Measurements from ENCODE around the gene NUDT16L1.

DNA sequence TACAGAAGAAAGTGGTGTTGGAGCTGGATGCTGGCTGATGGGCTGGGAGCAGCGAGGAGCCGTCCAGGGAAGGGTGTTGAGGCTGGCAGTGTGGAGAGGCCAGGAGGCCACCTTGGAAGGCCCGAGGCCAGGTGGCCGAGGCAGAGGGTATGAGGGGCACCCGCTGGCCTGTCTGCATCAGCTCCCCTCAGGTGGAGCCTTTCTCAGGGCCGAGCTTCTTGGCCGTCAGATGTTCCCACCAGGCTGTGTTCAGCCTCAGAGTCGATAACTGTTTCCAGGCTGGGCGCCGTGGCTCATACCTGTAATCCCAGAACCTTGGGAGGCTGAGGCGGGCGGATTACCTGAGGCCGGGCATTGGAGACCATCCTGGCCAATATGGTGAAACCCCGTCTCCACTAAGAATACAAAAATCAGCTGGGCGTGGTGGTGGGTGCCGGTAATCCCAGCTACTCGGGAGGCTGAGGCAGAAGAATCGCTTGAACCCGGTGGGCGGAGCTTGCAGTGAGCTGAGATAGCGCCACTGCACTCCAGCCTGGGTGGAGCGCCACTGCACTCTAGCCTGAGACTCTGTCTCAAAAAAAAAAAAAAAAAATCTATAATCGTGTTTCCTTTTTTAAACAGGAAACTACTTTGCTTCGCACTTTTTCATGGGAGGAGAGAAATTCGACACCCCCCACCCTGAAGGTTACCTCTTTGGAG, 43.5 kb upstream of the NUDT16L1 start:
- TF ChIP-seq, protein P1, sequence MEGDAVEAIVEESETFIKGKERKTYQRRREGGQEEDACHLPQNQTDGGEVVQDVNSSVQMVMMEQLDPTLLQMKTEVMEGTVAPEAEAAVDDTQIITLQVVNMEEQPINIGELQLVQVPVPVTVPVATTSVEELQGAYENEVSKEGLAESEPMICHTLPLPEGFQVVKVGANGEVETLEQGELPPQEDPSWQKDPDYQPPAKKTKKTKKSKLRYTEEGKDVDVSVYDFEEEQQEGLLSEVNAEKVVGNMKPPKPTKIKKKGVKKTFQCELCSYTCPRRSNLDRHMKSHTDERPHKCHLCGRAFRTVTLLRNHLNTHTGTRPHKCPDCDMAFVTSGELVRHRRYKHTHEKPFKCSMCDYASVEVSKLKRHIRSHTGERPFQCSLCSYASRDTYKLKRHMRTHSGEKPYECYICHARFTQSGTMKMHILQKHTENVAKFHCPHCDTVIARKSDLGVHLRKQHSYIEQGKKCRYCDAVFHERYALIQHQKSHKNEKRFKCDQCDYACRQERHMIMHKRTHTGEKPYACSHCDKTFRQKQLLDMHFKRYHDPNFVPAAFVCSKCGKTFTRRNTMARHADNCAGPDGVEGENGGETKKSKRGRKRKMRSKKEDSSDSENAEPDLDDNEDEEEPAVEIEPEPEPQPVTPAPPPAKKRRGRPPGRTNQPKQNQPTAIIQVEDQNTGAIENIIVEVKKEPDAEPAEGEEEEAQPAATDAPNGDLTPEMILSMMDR (IDR thresholded peaks at IDR 0.05; ENCODE audit: borderline replicate concordance, extremely low read depth, low read length, poor library complexity, severe bottlenecking), result no peak
- no peak for TF ChIP-seq EZH2 (IDR thresholded peaks at IDR 0.05; ENCODE audit: borderline replicate concordance, low read depth, low read length, severe bottlenecking)

Measured in DND-41 (cell line).